GM18907 (cell line): Measurements from ENCODE around the gene KRT33B.
"Not testable (repeated sequence)": the region's sequence is repeated elsewhere in the genome, so short reads cannot be mapped to it uniquely, and the experiment has no call there.

Source experiments
- ATAC-seq: cut with Tn5 transposase; IDR thresholded peaks from one replicate; pipeline ENCODE4 v1.9.1; 2021; ENCODE audit warnings: mild to moderate bottlenecking, moderate library complexity; ENCODE audit not compliant: unreplicated experiment

The KRT33B gene

DNA sequence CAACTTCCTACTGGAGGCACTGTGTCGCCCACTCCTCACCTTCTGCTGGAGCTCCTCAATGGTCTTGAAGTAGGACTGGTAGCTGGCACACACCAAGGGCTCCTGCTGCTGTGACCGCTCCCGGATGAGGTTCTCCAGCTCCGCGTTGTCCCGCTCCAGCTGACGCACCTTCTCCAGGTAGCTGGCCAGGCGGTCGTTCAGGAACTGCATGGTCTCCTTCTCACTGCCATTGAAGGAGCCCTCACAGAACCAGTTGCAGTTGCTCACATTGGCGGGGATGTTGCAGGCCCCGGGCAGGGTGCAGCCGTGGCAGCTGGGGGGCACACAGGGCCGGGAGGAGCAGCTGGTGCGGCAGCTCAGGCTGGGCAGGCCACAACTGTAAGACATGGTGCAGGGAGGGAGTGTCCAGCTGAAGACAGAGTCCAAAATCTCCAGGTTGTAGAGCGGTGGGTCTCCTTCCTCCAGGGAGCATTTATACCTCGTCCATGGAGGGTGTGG lies 19.2 kb downstream of the KRT33B start, which contains the start of gene KRT33A:
KRT33A (minus strand) TSS at position 448 of the 498 bp plus-strand sequence; CDS start at position 387, 61 bp downstream.
- not testable (repeated sequence) for ATAC-seq

DNA sequence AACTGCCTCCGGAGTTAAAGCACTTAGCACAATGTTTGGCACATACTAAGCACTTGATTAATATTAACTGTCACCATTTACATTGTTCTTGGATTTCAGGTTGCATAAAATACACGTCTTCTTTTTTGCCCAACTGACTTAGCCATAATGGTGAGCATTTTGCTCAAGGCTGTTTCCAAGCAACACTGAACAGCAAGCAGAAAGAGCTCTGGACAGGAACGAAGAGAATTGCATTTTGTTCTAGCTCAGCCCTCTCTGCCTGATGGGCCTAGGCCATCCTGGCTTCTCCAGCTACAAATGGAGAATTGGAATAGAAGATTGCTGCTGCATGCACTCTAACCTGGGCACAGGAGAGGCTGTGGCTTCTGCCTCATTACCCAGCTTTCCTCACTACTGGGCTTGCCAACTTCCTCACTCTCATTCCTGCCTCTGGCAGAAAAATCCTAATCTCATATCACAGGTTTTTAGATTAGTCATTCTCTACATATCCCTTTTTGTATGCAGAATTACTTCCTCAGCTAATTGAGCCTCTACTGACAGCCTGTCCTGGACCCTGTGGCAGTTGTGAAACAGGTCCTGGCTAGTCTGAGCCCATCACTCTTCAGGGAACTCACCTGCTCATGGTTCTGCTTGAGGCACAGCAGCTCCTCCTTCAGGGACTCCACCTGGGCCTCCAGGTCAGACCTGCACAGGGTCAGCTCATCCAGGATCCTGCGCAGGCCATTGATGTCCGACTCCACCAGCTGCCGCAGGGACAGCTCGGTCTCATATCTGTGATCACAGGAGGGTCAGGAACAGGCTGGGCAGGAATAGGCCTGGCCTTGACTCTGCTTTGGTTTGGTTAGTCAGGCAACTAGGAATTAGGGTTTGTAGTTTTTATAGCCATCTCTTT lies 21.5 kb downstream of the KRT33B start:
- ATAC-seq = no peak

DNA sequence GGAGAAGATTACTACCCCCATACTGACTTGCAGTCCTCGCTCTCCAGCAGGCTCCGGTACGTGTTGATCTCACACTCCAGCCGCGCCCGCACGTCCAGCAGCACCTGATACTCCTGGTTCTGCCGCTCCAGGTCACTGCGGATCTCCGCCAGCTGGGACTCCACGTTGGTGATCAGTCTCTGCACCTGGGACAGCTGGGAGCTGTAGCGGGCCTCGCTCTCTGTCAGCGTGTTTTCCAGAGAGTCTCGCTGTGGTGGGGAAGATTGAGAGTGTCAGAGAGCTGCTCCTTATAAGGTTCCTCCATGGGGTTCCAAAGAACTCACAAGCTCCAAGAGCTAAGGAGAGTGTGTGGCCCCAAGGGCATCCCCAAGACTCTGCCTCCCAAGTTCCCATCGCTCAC lies 23.2 kb downstream of the KRT33B start:
- ATAC-seq = not testable (repeated sequence)

DNA sequence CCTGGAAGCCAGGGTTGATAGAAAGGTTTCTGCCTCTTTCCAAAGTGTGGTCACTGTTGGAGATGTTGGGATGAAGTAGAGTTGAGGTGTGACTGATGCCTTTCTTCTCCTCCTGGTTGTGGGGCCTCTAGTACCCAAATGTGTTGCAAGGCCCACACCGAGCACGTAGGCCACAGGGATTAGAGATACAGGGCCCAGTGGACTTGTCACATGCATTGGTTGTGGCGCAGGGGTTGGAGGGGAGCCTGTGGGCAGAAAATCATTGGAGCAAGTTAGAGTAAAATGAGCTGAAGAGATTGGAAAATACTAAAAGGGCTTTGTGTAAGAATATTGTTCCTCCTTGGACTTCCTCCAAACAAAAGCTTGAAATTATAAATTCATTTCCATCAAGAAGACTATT lies 23.6 kb downstream of the KRT33B start:
- ATAC-seq = no peak

DNA sequence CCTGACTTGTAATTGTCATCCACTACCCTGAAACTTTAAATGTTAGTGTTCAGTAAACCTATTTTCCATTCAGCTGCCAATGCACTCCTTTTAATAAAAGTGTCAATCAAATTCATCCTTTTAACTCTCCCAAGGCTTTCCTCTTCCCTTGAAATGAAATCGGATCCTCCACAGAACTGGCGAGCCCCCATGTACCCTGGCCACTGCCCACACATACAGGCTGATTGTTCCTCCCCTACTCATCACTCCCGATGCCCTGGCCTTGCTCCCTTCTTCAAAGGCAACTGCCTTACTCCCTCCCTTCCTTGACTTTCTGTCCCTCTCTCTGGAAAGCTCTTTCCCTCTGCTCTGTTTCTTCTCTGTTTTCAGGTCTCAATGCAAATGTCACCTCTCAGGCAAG lies 26.6 kb downstream of the KRT33B start:
- ATAC-seq = no peak

DNA sequence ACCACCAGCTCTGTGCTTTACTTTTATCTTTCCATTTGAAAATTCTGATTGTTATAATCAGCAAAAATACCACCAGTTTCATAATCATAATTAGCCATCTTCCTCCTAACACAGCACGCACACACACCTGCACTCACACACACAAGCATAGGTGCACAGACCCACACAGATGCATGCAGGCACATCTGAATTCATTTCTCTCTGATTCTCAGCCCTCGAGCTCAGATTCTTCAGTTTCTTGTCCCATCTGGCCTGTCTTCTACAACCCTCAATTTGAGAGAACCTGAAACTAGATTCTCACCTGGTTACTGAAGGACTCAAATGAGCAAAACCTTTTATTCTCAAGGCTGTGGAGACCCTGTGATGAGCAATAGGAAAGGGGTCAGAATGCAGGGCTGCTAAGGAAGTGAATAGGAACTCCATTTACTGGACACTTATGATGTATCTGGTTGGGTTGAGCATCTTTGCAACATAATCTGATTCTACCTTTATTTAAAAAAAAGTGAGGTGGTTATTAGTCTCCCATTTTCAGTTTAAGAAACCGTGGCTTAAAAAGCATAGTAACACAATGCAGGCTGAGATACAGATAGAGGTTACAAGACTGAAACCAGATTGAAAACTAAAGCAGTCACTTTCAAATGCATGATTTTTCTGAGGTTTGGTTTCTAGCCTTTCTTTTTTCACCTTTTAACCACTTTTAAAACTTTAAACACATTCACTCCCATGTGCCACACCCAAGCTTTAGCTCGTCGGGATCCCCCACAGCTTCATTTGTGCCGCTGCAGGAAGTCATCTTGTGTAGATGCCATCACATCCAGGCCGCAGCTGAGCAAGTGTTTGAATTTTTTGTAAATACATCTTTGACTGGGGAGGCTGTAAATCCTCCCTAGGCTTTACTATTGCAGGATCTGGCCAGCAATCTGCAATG lies 28.4 kb downstream of the KRT33B start:
- ATAC-seq = peak; percentile 38

DNA sequence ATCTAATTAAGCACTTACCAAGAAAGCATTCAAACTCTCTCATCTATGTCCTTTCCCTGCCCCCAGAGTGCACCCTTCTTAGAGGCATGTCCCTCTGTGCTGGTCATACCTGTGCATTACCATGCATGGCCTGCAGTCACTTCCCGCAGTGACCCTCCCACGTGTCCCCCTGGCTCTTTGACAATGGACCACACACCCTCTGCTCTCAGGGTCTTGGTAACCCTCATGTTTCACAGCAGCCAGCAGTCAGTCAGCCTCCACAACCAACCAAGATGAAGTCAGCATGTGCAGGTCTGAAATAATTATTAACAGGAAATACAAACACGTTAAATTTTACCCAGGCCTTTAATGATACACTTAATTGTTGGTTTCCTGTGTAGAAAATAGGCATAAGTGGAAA lies 29.1 kb downstream of the KRT33B start:
- peak; percentile 40 for ATAC-seq

DNA sequence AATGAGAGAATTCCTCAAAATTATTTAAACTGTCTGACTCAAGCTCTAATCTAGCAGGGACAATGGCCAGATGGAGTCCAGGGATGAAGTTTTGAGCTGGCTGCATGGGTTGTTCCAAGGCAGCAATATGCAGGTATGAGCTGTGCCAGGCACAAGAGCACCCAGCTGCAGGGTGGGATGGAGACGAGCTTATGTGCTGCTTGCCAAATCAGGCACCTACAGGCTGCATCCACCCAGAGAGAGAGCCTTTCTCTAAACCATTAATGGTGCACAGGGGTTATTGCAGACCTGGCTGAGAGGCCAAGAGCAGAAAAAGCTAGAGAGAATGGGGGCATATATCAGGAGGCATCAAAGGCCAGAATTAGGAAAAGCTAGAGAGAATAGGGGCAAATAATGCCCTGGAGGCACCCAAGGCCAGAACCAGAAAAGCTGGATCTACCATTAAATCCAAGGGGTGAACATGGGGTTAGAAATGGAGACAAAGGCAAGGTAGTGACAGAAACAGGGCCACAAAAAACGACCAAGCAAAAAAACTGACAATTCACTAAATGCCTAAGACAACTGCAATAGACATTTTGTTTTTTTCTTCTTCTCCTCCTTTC lies 29.9 kb downstream of the KRT33B start:
- no peak for ATAC-seq

DNA sequence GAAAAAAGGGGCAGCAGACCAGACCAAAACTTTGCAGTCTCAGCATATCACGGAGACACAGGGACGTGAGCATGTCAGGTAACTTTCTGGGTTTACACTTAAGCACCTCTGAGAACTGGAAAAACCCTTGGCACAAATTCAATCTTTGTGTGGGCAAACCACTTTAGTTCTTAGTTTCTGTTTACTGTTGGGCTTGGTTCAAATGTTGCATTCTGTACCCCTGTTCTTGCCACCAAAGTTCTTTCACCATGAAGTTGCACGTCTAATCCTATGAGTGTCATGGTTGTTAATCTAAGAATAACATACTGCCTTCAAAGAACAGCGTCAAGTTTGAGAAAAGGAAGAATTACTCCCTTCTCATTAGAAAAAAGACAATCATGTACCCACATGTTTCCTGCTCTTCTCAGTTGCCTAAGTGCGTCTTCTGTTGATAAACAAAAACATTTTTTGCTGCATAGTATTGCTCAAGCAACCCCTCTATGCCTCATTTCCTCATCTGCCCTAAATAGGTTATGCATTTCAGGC lies 30.6 kb downstream of the KRT33B start:
- ATAC-seq = peak; percentile 53

DNA sequence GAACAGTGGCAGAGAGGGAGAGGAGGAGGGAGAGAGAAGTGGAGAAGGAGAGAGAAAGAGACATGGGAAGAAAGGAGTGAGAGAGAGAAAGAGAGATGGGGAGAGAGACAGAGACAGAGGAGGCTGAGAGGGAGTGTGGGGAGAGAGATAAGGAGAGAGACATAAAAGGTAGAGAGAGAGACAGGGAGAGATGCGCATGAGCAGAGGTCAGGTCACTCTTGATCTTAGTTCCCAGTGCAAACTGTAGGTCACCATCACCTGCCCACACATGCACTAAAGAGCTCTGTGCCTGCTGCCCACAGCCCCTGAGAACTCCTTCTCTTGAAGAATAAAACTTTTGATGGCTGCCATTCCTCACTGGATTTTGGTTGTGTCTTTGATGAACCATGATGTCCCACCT lies 33.9 kb downstream of the KRT33B start:
- ATAC-seq = no peak

DNA sequence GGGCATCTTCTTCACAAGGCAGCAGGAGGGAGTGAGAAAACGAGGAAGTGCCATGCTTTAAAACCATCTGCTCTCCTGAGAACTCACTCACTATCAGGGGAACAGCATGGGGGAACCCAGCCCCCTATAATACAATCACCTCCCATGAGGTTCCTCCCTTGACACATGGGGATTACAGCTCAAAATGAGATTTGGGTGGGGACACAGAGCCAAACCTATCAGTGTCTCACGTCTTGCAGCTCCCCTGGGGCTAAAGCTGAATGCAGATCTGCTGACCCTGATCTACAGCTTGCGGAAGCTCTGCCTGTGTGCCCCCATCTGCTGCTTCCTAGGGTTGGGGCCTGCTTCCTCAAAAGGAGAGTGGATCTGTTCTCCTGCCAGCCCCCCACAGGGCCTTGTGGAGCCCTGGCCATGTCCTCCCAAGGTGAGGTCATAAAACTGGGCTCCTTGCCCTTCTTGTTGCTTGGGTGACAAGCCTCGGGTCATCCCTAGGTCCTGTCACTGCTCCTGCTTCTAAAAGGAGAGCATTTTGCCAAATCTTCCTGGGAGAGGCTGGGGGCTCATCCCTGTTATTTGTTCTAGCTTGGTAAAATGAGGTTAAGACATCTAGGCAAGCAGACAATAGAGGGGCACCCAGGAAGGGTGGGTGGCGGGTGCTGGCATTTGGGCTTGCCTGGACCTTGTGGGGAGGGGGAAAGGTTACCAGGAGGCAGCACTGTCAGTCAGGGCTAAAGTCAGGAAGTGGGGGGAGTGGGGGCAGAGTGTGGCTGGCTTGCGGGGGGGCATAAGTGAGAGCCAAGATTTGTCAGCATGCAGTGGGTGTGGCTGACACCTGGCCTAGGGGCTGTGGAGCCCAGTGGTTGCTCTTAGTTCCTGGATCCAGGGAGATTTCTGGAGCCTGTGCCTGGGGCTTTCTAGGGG lies 35.0 kb downstream of the KRT33B start:
- no peak for ATAC-seq

DNA sequence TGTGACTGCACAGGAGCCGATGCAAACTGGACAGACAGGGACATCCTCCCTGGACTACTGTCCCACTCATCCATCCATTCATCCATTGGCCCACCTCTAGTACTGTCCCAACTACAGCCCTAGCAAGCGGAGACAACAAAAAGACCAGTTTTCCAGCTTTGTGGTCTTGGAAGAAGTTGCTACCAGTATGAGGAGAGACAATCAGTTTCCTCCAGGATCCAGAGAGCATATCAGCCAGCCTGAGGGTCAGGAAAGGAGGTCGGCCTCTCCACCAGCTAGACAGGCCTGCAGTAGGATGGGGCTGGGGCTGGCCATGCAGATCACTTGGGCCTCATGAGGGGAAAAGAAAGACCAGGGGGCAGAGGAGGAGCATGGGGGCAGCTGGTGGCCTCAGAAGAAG lies 35.8 kb downstream of the KRT33B start:
- no peak for ATAC-seq

DNA sequence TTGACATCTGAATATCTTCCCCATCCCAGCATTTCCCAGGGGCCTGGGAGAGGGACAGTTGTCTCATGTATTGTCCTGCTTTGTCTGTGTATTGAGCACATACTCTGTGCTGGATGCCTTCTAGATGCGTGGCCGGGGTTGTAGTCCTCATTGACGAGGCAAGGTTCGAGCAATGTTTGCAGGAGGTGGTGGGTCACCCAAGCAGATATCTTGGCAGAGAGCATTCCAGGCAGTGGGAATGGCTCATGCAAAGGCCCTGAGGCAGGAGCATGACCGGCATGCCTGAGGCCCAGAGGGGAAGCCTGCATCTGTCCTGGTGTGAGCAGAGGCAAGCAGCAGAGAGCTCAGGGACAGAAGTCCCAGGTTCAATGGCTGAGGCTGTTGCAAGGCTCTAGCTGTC lies 36.5 kb downstream of the KRT33B start:
- ATAC-seq = no peak

DNA sequence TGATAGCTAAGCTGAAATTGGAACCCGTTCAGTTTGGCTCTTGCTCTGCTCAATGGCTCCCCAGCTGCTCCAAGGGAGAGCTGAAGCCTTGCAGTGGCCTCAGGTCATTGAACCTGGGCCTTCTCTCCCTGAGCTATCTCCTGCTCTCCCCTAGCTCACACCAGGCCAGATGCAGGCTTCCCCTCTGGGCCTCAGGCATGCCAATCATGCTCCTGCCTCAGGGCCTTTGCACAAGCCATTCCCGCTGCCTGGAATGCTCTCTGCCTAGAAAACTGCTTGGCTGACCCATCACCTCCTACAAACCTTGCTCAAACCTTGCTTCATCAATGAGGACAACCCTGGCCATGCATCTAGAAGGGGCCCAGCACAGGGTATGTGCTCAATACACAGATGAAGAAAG lies 37.4 kb downstream of the KRT33B start:
- no peak for ATAC-seq

DNA sequence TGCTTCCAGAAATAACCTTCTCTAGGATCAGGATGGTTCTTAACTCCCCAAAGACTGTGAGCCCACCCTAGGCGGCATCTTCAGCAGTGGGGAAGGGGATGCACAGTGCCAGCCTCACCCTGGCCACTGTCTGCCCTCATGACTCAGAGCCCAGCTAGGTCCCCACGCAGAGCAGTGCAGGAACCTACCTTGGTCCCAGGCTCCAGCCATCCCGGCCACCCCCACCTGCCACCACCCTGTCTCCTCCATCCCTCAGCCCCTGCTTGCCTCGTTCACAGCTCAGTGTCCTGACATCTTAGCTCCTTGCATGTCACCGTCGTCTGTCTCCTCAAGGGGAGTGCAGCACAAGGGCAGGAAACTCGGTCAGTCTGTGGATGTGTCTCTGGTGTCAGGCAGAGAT lies 38.0 kb downstream of the KRT33B start:
- ATAC-seq = no peak

DNA sequence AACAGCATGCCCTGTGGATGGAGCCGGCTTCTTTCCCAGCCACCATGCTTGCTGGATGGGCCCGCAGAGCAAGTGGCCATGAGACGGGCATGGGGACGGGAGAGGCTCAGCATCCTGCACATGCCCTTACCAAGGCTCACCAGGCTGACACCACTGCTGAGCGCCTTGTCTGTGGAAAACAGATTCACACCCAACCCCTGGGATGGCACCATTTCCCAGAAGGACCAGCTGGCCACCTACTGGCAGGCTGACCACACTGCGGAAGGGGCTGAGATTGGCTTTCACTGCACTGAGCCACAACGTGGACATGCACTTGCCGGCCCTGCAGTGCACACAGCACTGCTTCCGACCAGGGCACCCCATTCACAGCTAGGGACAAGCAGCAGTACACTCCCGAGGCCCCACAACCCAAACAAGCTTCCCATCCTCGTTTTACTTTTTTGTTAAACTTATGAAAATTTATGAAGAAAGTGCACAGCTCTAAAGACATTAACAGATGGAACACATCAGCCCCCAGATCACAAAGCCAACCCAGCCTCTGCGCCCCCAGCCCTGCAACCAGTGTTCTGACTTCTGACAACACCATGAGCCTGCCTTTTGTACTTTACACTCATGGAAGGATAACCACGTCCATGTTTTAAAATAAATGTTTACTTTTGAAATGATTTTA lies 40.2 kb downstream of the KRT33B start:
- no peak for ATAC-seq

DNA sequence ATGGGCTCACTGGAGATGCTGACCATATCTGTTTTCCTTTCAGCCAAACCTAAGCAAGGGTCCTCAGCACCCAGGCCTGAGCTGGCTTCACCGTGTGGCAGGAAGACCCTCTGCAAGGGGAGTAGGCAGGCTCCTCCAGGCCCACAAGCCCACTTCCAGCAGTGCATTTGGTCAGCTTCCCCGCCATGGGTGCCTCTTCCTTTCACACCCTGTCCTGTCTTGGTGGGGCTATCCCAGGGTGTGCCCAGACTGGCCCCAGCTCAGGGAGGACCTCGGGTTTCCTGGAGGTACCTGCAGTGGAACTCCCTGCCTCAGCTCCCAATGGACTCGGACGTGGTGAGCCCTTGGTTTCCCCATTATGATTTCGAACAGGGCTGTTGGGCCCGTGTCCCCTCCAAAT lies 41.4 kb downstream of the KRT33B start:
- no peak for ATAC-seq

DNA sequence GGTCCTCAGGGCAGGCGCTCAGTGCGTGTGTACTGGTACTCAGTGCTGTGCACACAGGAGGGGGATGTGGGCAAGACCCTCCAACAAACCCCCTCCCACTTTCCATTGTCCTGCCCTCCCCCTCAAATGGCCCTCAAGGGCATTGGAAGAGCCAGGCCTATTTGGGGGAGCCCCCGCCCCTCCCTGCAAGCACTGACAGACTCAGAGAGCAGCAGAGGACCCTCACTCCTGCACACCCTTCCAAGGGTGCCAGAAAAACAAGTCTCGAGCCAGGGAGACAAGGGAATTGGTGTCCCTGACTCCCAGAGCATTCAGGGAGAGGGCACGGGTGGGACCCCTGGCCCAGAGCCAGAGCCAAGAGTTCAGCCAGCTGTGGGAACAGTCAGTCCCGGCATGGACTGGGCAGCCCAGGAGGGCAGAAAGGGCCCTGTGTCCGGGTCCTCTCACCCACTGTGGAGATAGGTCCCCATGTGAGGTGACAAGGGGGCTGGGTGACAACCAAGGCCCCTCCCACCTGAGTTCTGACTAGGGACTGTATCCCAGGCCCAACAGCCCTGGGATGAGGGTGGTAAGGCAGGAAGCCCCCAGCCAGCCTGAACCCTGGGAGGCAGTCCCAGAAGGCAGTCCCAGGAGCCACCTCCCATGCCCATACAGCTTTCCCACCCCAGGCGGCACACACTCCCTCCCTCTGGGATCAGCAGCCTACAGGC lies 42.0 kb downstream of the KRT33B start:
- no peak for ATAC-seq
